H9 (cell line): Measurements from ENCODE around the gene MICAL2. TPM values are rescaled to one million over a fixed set of nuclear protein-coding genes. Genes with fewer than 3 reads are reported as not detected.

Source experiments
- DNase-seq: peaks from one replicate; pipeline ENCODE4 v3.0.0-alpha.2; 2017
- H2AFZ ChIP-seq: one replicate; pipeline ENCODE4 v1.6.1; 2013; ENCODE audit warnings: mild to moderate bottlenecking, low read length, control low read depth, moderate library complexity
- H2AK5ac ChIP-seq: 2 replicates; pipeline ENCODE4 v1.6.1; 2013; ENCODE audit warnings: low read length, control low read depth, mixed read lengths; ENCODE audit not compliant: insufficient read length
- H2BK120ac ChIP-seq: one replicate; pipeline ENCODE4 v1.6.1; 2013; ENCODE audit warnings: low read depth, mild to moderate bottlenecking, low read length, control low read depth, inconsistent platforms; ENCODE audit not compliant: poor library complexity, severe bottlenecking
- H2BK12ac ChIP-seq: 2 replicates; pipeline ENCODE4 v1.6.1; 2013; ENCODE audit warnings: low read length, control low read depth, mixed read lengths, low read depth; ENCODE audit not compliant: insufficient read length
- H2BK15ac ChIP-seq: 2 replicates; pipeline ENCODE4 v1.6.1; 2013; ENCODE audit warnings: low read depth, low read length, control low read depth
- H2BK20ac ChIP-seq: one replicate; pipeline ENCODE4 v1.6.1; 2013; ENCODE audit warnings: low read depth, mild to moderate bottlenecking, low read length, control low read depth, inconsistent platforms; ENCODE audit not compliant: poor library complexity, severe bottlenecking
- H2BK5ac ChIP-seq: 2 replicates; pipeline ENCODE4 v1.6.1; 2013; ENCODE audit warnings: low read length, control low read depth, mixed read lengths; ENCODE audit not compliant: insufficient read length
- H3K14ac ChIP-seq: 2 replicates; pipeline ENCODE4 v1.6.1; 2013; ENCODE audit warnings: low read length, control low read depth; ENCODE audit not compliant: insufficient read depth
- H3K18ac ChIP-seq: 2 replicates; pipeline ENCODE4 v1.6.1; 2013; ENCODE audit warnings: low read depth, mild to moderate bottlenecking, mixed read lengths, low read length, control low read depth; ENCODE audit not compliant: insufficient read length
- H3K23ac ChIP-seq: 2 replicates; pipeline ENCODE4 v1.6.1; 2013; ENCODE audit warnings: low read length, control low read depth, mixed read lengths, low read depth; ENCODE audit not compliant: insufficient read length
- H3K23me2 ChIP-seq: 2 replicates; pipeline ENCODE4 v1.6.1; 2013; ENCODE audit warnings: low read depth, mild to moderate bottlenecking, mixed read lengths, low read length, control low read depth; ENCODE audit not compliant: insufficient read length, poor library complexity, severe bottlenecking
- H3K27ac ChIP-seq: 2 replicates; pipeline ENCODE4 v1.5.1; 2013; ENCODE audit warnings: low read length, control low read depth, mixed read lengths, low read depth; ENCODE audit not compliant: insufficient read length
- H3K27me3 ChIP-seq: 2 replicates; pipeline ENCODE4 v1.6.1; 2013; ENCODE audit warnings: low read length, control low read depth, inconsistent platforms; ENCODE audit not compliant: insufficient read depth
- H3K4ac ChIP-seq: 2 replicates; pipeline ENCODE4 v1.6.1; 2013; ENCODE audit warnings: low read depth, mild to moderate bottlenecking, control low read depth, inconsistent platforms, low read length, moderate library complexity
- H3K4me1 ChIP-seq: 2 replicates; pipeline ENCODE4 v1.6.1; 2013; ENCODE audit warnings: low read length, control low read depth, inconsistent platforms; ENCODE audit not compliant: insufficient read depth
- H3K4me2 ChIP-seq: 2 replicates; pipeline ENCODE4 v1.6.1; 2013; ENCODE audit warnings: low read length, control low read depth, mixed read lengths; ENCODE audit not compliant: insufficient read length, insufficient read depth
- H3K56ac ChIP-seq: 2 replicates; pipeline ENCODE4 v1.6.1; 2013; ENCODE audit warnings: low read depth, mild to moderate bottlenecking, mixed read lengths, low read length, control low read depth; ENCODE audit not compliant: insufficient read length
- H3K79me1 ChIP-seq: 2 replicates; pipeline ENCODE4 v1.6.1; 2013; ENCODE audit warnings: low read depth, mild to moderate bottlenecking, moderate library complexity, low read length, control low read depth, inconsistent platforms; ENCODE audit not compliant: insufficient read depth, poor library complexity, severe bottlenecking
- H3K79me2 ChIP-seq: 2 replicates; pipeline ENCODE4 v1.6.1; 2013; ENCODE audit warnings: low read length, control low read depth, inconsistent platforms; ENCODE audit not compliant: insufficient read depth
- H3K9ac ChIP-seq: 2 replicates; pipeline ENCODE4 v1.6.1; 2013; ENCODE audit warnings: low read length, control low read depth, mixed read lengths; ENCODE audit not compliant: insufficient read length; ENCODE audit errors: extremely low read depth
- H3K9me3 ChIP-seq: one replicate; pipeline ENCODE4 v1.6.1; 2013; ENCODE audit warnings: low read depth, low read length, inconsistent platforms; ENCODE audit not compliant: control insufficient read depth
- H3T11ph ChIP-seq: one replicate; pipeline ENCODE4 v1.6.1; 2013; ENCODE audit warnings: mild to moderate bottlenecking, low read length, control low read depth, inconsistent platforms
- H4K20me1 ChIP-seq: one replicate; pipeline ENCODE4 v1.6.1; 2013; ENCODE audit not compliant: control insufficient read depth, insufficient read length, insufficient read depth
- H4K5ac ChIP-seq: 2 replicates; pipeline ENCODE4 v1.6.1; 2013; ENCODE audit warnings: low read depth, mild to moderate bottlenecking, mixed read lengths, low read length, control low read depth; ENCODE audit not compliant: insufficient read length
- H4K8ac ChIP-seq: replicated peaks from 2 replicates; pipeline ENCODE4 v1.6.1; 2013; ENCODE audit warnings: low read length, control low read depth, mixed read lengths, low read depth; ENCODE audit not compliant: insufficient read length
- H4K91ac ChIP-seq: 2 replicates; pipeline ENCODE4 v1.6.1; 2013; ENCODE audit warnings: low read depth, mild to moderate bottlenecking, moderate library complexity, mixed read lengths, low read length, control low read depth; ENCODE audit not compliant: insufficient read length
- H3K27ac Mint-ChIP-seq, 3 experiments: 2 replicates in 2 of 3; 3 replicates in 1 of 3; pipeline ENCODE4 v1.8.0; 2020 to 2021; ENCODE audit warnings: mixed read lengths in 3 of 3, mild to moderate bottlenecking in 1 of 3, moderate library complexity in 1 of 3
- H3K27me3 Mint-ChIP-seq: 2 replicates; pipeline ENCODE4 v1.8.0; 2021; ENCODE audit warnings: low read depth, mild to moderate bottlenecking, moderate library complexity, mixed read lengths
- H3K36me3 Mint-ChIP-seq, 3 experiments: 2 replicates in 2 of 3; 3 replicates in 1 of 3; pipeline ENCODE4 v1.8.0; 2020 to 2021; ENCODE audit warnings: low read depth in 3 of 3, mixed read lengths in 3 of 3; ENCODE audit not compliant: insufficient read depth in 1 of 3
- H3K4me1 Mint-ChIP-seq, 2 experiments: 2 replicates each; pipeline ENCODE4 v1.8.0; 2020; ENCODE audit warnings: mixed read lengths in 2 of 2
- H3K4me3 Mint-ChIP-seq, 2 experiments: 2 replicates in 1 of 2; 3 replicates in 1 of 2; pipeline ENCODE4 v1.8.0; 2020 to 2021; ENCODE audit warnings: mild to moderate bottlenecking in 2 of 2, mixed read lengths in 2 of 2, moderate library complexity in 1 of 2
- H3K9me3 Mint-ChIP-seq, 2 experiments: 2 replicates in 1 of 2; 3 replicates in 1 of 2; pipeline ENCODE4 v1.8.0; 2020; ENCODE audit warnings: mild to moderate bottlenecking in 2 of 2, mixed read lengths in 2 of 2, moderate library complexity in 1 of 2
- CTCF ChIP-seq: fragments of 200-600 bp; sonication (generic); conservative IDR thresholded peaks from 3 replicates; pipeline ENCODE4 v1.8.0; 2021; ENCODE audit warnings: antibody characterized with exemption, mild to moderate bottlenecking
- WGBS: extraction: QIAGEN DNeasy Blood & Tissue Kit; methylation state at CpG from one replicate; pipeline ENCODE4 v1.1.7; 2013; ENCODE audit warnings: missing lambda C conversion rate, low lambda C conversion rate, mixed read lengths; ENCODE audit not compliant: insufficient read length; ENCODE audit errors: extremely low coverage; 5-methylcytosine and 5-hydroxymethylcytosine counted together
- total RNA-seq: library from RNA; stranded (reverse); gene quantifications from 2 replicates; pipeline ENCODE4 v1.2.1, GENCODE V29; 2021

Gene MICAL2
- total RNA-seq, 1 experiment from 2014 or later, result 4.7 TPM

DNA sequence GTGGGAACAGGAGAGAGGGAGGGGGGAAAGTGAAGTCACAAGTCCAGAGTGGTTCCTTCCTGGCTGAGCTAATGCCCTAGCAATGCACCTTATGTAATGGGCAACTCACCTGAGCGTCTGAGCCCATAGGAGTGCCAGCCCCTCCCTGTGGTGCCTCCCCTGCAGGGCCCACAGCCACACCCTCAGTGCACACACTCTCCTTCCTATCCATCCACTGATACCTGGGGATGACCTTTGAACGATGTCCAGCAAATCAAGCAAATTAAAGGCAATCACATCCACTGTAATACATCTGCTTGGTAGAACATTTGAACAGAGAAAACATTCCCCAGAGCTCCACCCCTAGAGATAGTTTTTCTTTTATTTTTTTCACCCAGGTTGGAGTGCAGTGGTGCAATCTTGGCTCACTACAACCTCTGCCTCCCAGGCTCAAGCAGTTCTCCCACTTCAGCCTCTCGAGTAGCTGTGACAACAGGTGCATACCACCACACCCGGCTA is 19.6 kb upstream of the MICAL2 start:
- Histone ChIP-seq H4K91ac (no peak overlapping the region), H2AFZ (no peak overlapping the region), H3K4me1 (no peaks in the 10 kb centered on the region), H3T11ph (no peak overlapping the region), H2BK20ac (no peak overlapping the region), H3K9ac (no peak overlapping the region), H3K56ac (no peak overlapping the region), H3K18ac (no peak overlapping the region), H3K27ac (no peak overlapping the region), H3K23ac (no peak overlapping the region), H2BK15ac (no peak overlapping the region), H4K8ac (no peak overlapping the region), H3K4ac (no peak overlapping the region), H3K4me2 (no peak overlapping the region), H3K23me2 (no peaks in the 10 kb centered on the region), H4K5ac (no peak overlapping the region), H3K9me3 (no peaks in the 10 kb centered on the region), H3K27me3 (no peaks in the 10 kb centered on the region), H2BK5ac (no peak overlapping the region), H4K20me1 (no peaks in the 10 kb centered on the region), H3K14ac (no peak overlapping the region), H2AK5ac (no peak overlapping the region), H2BK120ac (no peak overlapping the region), H3K79me2 (no peaks in the 10 kb centered on the region), H3K79me1 (no peaks in the 10 kb centered on the region), H2BK12ac (no peak overlapping the region)
- DNase-seq, result no peak
- Mint-ChIP-seq H3K27me3 (peaks cover 9% of the 10 kb centered on the region), H3K36me3 (no peaks in the 10 kb centered on the region), H3K4me3 (no peak overlapping the region), H3K27ac (no peak overlapping the region), H3K9me3 (peaks cover 0 to 2% of the 10 kb centered on the region in 2 experiments; a peak in 1 of 5 replicates), H3K4me1 (peaks cover 40 to 43% of the 10 kb centered on the region in 2 experiments)
- WGBS, result no CpG with 5 or more reads among the region's 4 CpGs
- no peak for TF ChIP-seq CTCF
